ENCODE measurements around the gene ACLY.

DNA sequence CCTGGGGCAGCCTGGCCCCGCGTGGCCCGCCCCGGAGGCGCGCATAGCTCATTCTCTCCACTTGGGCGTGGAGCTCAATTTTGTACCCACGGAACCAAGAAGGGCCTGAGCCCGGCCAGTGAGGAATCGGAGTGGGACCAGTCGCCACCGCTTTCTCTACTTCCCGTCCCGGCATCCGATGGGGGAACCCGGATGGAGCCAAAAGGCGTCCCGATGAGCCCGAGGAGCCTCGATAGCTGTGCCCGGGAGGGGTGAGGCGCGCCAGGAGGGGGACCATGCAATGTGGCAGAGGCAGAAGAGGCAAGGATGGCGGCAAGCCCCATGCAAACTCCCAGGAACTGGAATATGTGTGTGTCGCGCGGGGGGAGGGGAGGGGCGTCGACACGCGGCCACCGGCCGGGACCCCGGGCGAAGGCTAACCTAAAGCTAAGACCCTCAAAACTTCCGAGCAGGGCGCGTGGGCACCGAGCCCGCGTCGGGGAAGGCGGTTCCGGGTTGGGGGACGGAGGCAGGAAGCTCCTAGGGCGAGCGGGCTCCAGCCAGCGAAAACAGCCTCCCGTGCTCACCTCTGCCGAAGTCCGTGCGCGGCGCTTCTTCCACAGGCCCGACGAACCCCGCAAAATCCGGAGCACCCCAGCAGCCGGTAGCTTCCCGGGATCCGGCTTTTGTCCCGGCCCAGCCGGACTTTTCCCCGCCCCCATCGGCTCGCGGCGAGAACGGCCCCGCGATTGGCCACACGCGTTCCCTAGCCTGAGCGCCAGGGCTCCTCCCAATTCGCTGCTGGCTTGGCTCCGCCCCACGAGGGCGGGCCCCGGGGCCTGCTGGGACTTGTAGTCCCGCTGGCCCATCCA is at the start of gene ACLY:
- no peak for TF ChIP-seq GATA3 (IDR thresholded peaks at IDR 0.05; ENCODE audit: low read depth, low read length)
- TF ChIP-seq GATA2 (IDR thresholded peaks at IDR 0.05; ENCODE audit: low read depth, low read length): no peak

Data from SH-SY5Y (cell line).